H54 (cell line): ENCODE results near the gene ENDOD1.

Experiments used
- DNase-seq: peaks from one replicate; pipeline ENCODE4 v3.0.0; 2011; ENCODE audit warnings: low spot score, mixed read lengths; ENCODE audit not compliant: insufficient read length
- FAIRE-seq: peaks from 3 replicates; lab custom pipeline; 2011; peaks lifted over from hg19 to GRCh38; lab: Jason Lieb, UNC
- POLR2A ChIP-seq: IDR thresholded peaks from 2 replicates; pipeline ENCODE4 v1.6.1; 2011; ENCODE audit warnings: low read depth, mild to moderate bottlenecking, low read length

Gene ENDOD1

DNA sequence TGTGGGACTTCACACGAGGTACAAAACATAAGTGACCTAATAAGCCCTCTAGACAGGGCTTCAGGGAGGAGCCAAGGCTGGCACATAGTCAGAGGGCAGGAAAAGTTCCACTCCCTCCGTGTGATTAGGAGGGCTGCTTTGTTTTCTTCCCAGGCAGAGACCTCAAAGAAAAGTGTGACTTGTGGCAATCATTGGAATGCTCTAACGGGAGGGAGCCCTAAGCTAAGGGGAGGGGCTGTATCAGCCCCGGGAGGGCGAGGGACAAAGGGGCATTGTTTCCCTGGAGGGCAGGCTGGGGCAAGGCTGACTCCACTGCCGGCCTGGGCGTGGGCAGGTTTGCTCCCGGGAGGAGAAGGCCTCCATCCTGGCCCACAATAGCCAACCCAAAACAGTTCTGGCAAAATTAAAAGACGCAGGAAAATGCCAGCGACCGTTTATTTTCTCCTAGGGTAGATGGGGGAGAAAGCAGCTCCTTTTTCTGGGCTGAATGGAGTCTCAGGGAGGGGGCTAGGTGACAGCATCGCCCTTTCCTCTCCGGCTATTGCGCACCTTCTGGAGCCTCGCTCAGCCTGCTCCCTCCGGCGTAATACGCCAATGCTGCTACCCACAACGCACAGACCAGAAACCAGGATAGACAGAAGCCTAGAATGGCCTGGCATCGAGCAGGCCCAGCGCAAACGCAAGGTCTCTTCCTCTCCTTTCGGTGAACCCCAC, 60.2 kb downstream of the ENDOD1 start:
- no peak for TF ChIP-seq POLR2A
- peak; percentile 43 for FAIRE-seq
- DNase-seq, result peak; percentile 34

DNA sequence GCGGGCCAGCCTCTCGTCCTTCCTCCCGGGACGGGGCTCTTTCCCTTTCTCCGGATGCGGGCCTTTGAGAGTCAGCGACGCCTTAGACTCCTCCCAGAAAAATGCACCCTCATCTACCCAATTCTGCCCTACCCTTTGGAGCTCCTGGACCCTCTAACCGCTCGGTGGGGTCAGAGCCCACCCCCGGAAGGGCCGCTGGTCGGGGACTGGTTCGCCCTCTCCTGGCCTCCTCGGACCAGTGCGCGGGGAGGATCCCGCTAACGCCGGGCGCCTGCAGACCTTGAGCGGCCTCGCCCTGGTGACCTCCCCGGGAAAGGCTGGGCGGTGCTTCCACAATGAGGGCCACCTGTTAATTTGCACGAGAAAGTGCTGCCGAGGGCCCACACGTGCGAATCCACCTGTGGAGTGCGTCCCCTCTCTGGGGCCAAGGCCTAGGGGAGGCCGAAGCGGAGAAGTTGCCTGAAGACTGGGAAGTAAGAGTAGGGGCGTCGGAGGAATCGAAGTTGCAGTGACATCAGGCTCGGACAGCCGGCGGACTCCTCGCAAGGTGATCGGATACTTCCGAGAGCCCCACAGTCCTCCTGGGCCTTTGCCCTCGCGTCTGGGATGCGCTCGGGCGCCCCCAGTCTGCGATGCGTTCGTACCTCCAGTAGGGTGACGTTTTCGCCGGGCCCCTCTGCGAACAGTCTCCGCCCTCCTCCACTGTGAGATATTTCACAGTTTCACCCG, 61.5 kb downstream of the ENDOD1 start:
- DNase-seq (no peak), FAIRE-seq (no peak)
- no peak for TF ChIP-seq POLR2A

GRCh38 chr11:95152876-95153856, 63.5 kb downstream of the ENDOD1 start:
- no peak for DNase-seq
- no peak for TF ChIP-seq POLR2A
- no peak for FAIRE-seq

- no peak for TF ChIP-seq POLR2A
- DNase-seq, result no peak
- no peak for FAIRE-seq
Observed at GRCh38 chr11:95153857-95154246, 64.2 kb downstream of the ENDOD1 start.

DNA sequence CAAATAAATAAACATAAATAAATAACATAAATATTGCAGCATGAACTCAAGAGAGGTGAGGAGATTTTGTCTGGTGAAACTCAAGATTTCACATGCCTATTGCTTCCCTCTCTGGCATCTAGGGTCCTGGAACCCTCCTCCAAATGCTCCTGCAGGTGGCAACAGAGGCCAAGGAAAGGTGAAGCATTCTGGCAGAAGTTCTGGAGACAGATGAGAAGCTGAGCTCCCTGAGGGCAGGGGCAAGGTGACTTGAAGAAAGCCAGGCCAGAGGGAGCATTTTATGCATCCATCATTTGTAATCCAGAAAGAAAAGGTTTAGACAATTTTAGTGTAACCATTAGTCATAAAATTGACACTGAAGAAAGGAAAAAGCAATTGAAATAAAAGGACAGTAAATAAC, 64.9 kb downstream of the ENDOD1 start:
- FAIRE-seq (no peak), DNase-seq (no peak)
- no peak for TF ChIP-seq POLR2A

DNA sequence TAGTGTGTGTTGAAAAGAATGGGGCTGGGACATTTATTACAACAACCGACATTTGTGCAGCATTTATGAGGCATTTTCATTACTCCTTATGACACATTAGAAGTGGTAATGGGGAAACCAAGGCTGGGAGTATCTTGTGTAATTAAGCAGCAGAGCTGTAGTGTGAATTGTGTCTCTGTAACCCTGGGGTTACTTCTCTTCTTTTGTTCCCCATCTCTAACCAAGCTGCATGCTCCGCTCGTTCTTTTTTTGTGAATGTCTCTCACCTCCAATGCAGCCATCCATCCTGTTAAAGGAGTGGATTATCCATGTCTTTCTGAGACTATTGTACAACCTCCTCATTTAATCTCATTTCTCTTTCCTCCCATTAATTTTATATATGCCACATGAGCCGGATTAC, 65.7 kb downstream of the ENDOD1 start:
- FAIRE-seq, result no peak
- no peak for TF ChIP-seq POLR2A

GRCh38 chr11:95156133-95156721, 66.6 kb downstream of the ENDOD1 start:
- no peak for DNase-seq
- no peak for FAIRE-seq
- TF ChIP-seq POLR2A, result no peak

More for the DNA sequence above, 65.7 kb downstream of the ENDOD1 start:
- no peak for DNase-seq

- no peak for TF ChIP-seq POLR2A
- DNase-seq (no peak), FAIRE-seq (no peak)
Observed at GRCh38 chr11:95156916-95157541, 67.4 kb downstream of the ENDOD1 start.

- no peak for TF ChIP-seq POLR2A
- DNase-seq (no peak), FAIRE-seq (no peak)
Observed at GRCh38 chr11:95157824-95158223, 68.2 kb downstream of the ENDOD1 start.

DNA sequence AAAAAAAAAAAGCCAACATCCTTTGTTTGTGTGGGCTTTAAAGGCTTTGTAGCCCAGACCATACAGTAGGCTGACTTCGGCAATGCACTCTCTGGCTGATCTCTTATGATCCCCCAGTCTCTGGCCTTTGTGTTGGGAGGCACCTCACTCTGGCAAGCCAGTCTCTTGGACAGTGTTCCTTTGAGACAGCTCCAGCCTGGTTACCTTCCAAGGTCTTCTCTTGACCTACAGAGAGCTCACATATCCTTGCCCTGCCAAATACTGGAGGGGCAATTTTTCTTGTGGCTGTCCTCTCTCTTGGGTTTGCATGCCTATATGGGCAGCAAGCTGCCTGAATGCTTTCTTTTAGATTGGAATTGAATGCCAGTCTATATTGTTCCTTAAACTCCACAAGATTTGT, 71.6 kb downstream of the ENDOD1 start:
- DNase-seq (no peak), FAIRE-seq (no peak)
- TF ChIP-seq POLR2A, result no peak

DNA sequence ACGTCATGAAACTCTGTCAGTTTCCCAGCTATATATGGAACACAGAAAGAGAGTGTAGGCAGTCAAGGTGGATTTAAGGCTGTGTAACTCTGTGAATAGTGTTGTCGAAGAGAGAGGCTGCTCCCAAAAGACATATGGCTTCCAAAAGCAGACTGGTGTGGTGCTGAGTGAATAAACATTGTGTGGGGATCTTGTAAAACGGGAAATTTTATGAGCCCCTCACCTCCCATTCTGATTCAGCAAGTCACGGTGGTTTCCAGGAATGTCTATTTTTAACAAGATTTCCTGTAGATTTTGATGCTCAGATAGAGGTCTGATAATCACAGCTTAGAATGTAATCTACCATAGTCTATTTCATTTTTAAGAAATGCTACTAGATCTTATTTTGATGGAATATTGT, 73.5 kb downstream of the ENDOD1 start:
- FAIRE-seq (no peak), DNase-seq (no peak)
- TF ChIP-seq POLR2A, result no peak

GRCh38 chr11:95165638-95166037, 76.0 kb downstream of the ENDOD1 start:
- FAIRE-seq (no peak), DNase-seq (no peak)
- no peak for TF ChIP-seq POLR2A

DNA sequence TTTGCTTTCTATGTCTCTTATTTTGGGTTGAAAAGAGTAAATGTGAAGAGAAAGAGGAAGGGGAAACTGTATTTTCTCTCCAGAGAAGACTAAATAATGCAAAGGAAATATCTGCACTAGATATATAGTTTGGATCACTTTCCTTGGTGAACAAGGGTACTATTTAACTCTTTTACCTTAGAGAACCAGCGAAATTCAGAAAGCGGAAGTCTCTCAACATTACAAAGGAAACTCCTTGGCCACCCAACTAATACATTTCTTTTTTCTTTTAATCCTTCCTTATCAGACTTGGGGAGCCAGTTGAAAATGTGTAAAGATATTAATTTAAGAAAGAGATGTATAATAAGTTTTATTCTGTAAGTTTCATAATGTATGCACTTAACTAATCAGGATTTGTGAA, 77.1 kb downstream of the ENDOD1 start:
- no peak for DNase-seq
- no peak for TF ChIP-seq POLR2A
- no peak for FAIRE-seq
